Measurements from ENCODE around the gene LARGE2.

The LARGE2 gene

DNA sequence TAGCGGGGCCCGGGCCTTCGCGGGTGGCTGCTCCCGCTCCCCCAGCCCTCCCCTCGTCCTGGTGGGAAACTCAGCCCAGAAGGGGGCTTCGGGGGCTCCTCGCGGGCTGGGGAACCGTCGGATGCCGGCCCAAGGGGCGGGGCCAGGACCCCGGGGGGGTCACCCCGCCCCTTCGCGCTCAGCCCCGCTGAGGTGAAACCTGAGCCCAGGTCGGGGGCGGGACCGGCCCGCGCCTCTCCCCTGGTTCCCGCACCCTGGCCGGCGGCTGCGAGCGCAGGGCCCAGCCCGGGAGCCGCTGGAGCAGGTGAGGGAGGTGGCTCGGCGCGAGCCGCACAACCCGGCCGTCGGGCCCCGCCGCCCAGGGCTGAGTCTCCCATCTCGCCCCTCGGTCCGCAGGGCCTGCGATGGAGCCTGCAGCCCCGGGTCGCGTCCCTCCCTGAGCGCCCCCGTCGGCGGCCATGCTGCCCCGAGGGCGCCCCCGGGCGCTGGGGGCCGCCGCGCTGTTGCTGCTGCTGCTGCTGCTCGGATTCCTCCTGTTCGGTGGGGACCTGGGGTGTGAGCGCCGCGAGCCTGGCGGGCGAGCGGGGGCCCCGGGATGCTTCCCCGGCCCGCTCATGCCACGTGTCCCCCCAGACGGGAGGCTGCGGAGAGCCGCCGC, at the start of gene LARGE2:
Gene LARGE2 (plus strand): TSS at position 232 of the 658 bp plus-strand sequence. CDS start 227 bp downstream, at position 459.
- Histone ChIP-seq H3K36me3 (ENCODE audit: insufficient read depth, low read length) (no peaks in the 10 kb centered on the region), H3K27me3 (ENCODE audit: insufficient read depth, low read length) (peaks cover 46% of the 10 kb centered on the region), H2AFZ (ENCODE audit: low read depth, low read length) (peak within 1 kb of the TSS; percentile 10), H3K4me1 (ENCODE audit: insufficient read depth, low read length) (peaks cover 12% of the 10 kb centered on the region), H3K4me3 (ENCODE audit: low read length) (no peak within 1 kb of the TSS), H3K9me3 (ENCODE audit: low read length) (no peaks in the 10 kb centered on the region)

- no peak overlapping the region for H3K4me3 ChIP-seq (ENCODE audit: low read length)
- H3K4me1 ChIP-seq (ENCODE audit: insufficient read depth, low read length), result peaks cover 6% of the 10 kb centered on the region
- H3K27me3 ChIP-seq (ENCODE audit: insufficient read depth, low read length), result no peaks in the 10 kb centered on the region
- no peak overlapping the region for H2AFZ ChIP-seq (ENCODE audit: low read depth, low read length)
- H3K9me3 ChIP-seq (ENCODE audit: low read length), result no peaks in the 10 kb centered on the region
- peaks cover 35% of the 10 kb centered on the region for H3K36me3 ChIP-seq (ENCODE audit: insufficient read depth, low read length)
Observed at GRCh38 chr11:45876401-45876800, 46.1 kb upstream of the LARGE2 start.

DNA sequence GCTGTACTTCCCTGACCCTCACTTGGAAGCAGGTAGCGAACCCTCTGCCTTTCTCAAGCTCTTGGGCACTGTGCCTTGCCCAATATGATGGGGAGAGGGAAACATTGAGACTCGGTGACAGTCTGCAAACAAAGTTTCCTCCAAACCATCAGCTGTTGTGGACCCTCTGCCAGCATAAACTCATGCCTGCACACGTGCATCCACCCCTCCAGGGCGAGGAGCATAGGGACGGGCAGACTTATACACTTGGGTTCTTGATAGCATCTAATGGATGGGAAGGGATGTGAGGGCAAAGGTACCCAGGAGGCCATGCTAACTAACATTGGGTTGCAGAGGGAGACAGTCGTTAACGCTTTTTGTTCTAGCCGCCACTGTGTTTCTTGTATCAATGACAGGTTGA, 45.2 kb upstream of the LARGE2 start:
- H3K4me3 ChIP-seq (ENCODE audit: low read length), result no peak overlapping the region
- H3K27me3 ChIP-seq (ENCODE audit: insufficient read depth, low read length), result no peaks in the 10 kb centered on the region
- H3K9me3 ChIP-seq (ENCODE audit: low read length), result no peaks in the 10 kb centered on the region
- H2AFZ ChIP-seq (ENCODE audit: low read depth, low read length), result no peak overlapping the region
- H3K36me3 ChIP-seq (ENCODE audit: insufficient read depth, low read length), result peaks cover 37% of the 10 kb centered on the region
- peaks cover 6% of the 10 kb centered on the region for H3K4me1 ChIP-seq (ENCODE audit: insufficient read depth, low read length)

GRCh38 chr11:45877845-45878244, 44.6 kb upstream of the LARGE2 start:
- peaks cover 37% of the 10 kb centered on the region for H3K36me3 ChIP-seq (ENCODE audit: insufficient read depth, low read length)
- H3K27me3 ChIP-seq (ENCODE audit: insufficient read depth, low read length), result no peaks in the 10 kb centered on the region
- H2AFZ ChIP-seq (ENCODE audit: low read depth, low read length), result no peak overlapping the region
- peaks cover 4% of the 10 kb centered on the region for H3K4me1 ChIP-seq (ENCODE audit: insufficient read depth, low read length)
- no peak overlapping the region for H3K4me3 ChIP-seq (ENCODE audit: low read length)
- no peaks in the 10 kb centered on the region for H3K9me3 ChIP-seq (ENCODE audit: low read length)

DNA sequence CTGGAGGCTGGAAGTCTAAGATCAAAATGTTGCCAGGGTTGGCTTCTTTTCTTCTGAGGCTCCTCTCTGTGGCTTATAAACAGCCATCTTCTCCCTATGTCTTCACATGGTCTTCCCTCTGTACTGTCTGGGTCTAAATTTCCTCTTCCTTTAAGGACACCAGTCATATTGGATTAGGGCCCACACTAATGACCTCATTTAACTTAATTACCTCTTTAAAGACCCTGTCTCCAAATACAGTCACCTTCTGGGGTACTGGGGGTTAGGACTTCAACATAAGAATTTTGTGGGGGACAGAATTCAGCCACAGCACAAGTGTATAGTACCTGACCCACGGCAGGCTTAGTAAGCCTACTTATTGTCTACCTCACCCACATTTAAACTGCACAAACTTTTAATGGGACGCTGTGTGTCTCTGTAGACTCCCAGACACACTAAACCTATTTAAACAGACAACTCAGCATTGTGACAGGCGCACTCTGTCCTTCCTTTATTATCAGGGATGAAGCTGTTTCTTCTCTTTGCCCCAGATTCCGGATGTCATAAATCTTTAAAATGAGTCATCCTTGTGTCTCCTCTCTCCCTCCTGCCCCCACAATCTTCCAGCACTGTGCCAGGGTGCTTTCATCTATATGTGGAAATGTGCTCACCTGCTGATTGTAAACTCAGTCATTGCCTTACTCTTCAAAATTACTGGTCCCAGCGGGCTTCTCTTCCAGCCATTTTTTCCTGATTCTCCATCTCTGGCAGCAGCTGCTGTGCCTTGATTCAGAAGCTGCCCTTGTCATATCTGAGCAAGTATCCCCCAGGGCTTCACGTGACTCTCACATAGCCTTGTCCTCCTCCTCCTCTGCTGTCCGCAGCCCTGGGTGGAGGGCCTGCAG, 42.4 kb upstream of the LARGE2 start:
- H3K36me3 ChIP-seq (ENCODE audit: insufficient read depth, low read length), result peaks cover 32% of the 10 kb centered on the region
- no peaks in the 10 kb centered on the region for H3K9me3 ChIP-seq (ENCODE audit: low read length)
- H3K27me3 ChIP-seq (ENCODE audit: insufficient read depth, low read length), result no peaks in the 10 kb centered on the region
- peaks cover 4% of the 10 kb centered on the region for H3K4me1 ChIP-seq (ENCODE audit: insufficient read depth, low read length)
- H2AFZ ChIP-seq (ENCODE audit: low read depth, low read length), result no peak overlapping the region
- no peak overlapping the region for H3K4me3 ChIP-seq (ENCODE audit: low read length)

DNA sequence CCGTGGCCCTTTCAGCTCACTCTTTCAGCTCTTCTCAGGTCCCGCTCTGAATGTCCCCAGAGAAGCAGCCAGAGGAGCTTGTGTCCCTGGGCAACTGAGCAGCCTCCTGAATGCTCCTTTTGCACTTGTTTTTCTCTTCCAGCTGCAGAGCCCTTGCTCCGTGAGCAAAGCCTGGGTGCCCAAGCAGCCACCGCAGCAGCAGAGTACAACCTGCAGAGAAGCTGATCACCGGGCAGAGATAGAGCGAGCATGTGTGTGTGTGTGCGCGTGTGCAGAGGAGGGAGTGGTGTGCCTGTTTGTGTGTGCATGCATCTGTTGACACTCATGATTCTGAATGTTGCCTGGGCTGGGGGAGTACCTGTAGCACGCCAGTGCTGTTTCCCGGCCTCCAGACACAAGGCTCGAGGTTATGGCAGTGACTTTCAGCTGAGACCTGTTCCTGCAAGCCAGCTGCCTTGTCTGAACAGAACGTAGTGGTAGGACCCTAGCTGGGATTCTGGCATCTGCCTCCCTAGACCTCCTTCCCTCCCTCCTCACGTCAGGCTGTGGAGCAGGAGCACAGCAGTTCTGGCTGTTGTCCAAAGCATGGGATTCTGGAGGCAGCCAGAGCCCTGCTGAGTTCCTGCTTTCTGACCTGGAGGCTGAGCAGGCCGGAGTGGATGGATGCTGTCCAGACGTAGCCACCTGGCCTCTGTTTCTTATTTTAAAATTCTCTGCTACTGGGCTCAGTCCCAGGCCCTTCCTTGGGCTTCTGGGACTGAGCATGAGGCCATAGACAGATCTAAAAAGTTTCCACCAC, 41.5 kb upstream of the LARGE2 start:
- no peak overlapping the region for H2AFZ ChIP-seq (ENCODE audit: low read depth, low read length)
- peaks cover 26% of the 10 kb centered on the region for H3K36me3 ChIP-seq (ENCODE audit: insufficient read depth, low read length)
- H3K4me1 ChIP-seq (ENCODE audit: insufficient read depth, low read length), result peaks cover 6% of the 10 kb centered on the region
- no peaks in the 10 kb centered on the region for H3K9me3 ChIP-seq (ENCODE audit: low read length)
- H3K4me3 ChIP-seq (ENCODE audit: low read length), result no peak overlapping the region
- no peaks in the 10 kb centered on the region for H3K27me3 ChIP-seq (ENCODE audit: insufficient read depth, low read length)

DNA sequence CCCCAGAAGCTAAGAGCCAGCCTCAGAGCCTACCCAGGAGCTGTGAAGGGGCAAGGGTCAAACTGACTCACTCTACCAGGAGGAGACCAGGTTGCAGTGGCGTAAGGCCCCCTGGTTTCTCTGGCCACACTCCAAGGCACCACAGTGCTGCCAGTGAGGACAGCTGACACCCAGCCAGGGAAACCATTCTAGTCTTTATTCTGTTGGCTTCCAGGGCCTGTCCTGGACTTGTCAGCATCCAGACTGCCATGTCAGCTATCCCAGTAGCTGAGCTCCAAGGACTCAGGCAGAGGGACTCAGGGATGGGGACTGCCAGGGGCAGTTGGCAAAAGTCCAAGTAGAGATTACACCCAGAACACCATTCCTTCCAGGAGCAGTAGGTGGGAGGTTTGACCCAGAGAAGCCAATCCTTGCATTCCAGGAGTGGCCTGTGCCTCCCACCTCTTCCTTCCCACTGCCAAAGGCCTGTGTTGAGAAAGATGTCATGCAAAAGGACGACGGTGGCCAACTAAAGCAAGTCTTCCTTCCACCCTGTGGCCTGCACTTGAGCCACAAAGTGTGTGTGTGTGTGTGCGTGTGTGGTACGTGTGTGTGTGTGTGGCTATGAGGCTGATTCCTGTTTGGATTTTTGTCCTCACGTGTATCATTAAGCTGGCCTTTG, 40.6 kb upstream of the LARGE2 start:
- no peaks in the 10 kb centered on the region for H3K9me3 ChIP-seq (ENCODE audit: low read length)
- H3K36me3 ChIP-seq (ENCODE audit: insufficient read depth, low read length), result peaks cover 25% of the 10 kb centered on the region
- H2AFZ ChIP-seq (ENCODE audit: low read depth, low read length), result no peak overlapping the region

GRCh38 chr11:45884596-45885185, 37.8 kb upstream of the LARGE2 start:
- Histone ChIP-seq H3K9me3 (ENCODE audit: low read length) (no peaks in the 10 kb centered on the region), H3K27me3 (ENCODE audit: insufficient read depth, low read length) (no peaks in the 10 kb centered on the region), H3K4me1 (ENCODE audit: insufficient read depth, low read length) (peaks cover 10% of the 10 kb centered on the region), H3K4me3 (ENCODE audit: low read length) (peak overlapping the region; percentile 64), H3K36me3 (ENCODE audit: insufficient read depth, low read length) (peaks cover 10% of the 10 kb centered on the region), H2AFZ (ENCODE audit: low read depth, low read length) (no peak overlapping the region)

More for the DNA sequence above, 40.6 kb upstream of the LARGE2 start:
- Histone ChIP-seq H3K4me1 (ENCODE audit: insufficient read depth, low read length) (peaks cover 10% of the 10 kb centered on the region), H3K4me3 (ENCODE audit: low read length) (no peak overlapping the region), H3K27me3 (ENCODE audit: insufficient read depth, low read length) (no peaks in the 10 kb centered on the region)

GRCh38 chr11:45885274-45885920, 37.1 kb upstream of the LARGE2 start, which contains the start of gene MAPK8IP1:
Gene MAPK8IP1 (plus strand): TSS chr11:45885651. CDS start chr11:45885821, 170 bp downstream.
- H3K27me3 ChIP-seq (ENCODE audit: insufficient read depth, low read length), result no peaks in the 10 kb centered on the region
- peaks cover 10% of the 10 kb centered on the region for H3K4me1 ChIP-seq (ENCODE audit: insufficient read depth, low read length)
- H2AFZ ChIP-seq (ENCODE audit: low read depth, low read length), result peak within 1 kb of the TSS; percentile 92
- H3K4me3 ChIP-seq (ENCODE audit: low read length), result peak within 1 kb of the TSS; percentile 64
- peaks cover 10% of the 10 kb centered on the region for H3K36me3 ChIP-seq (ENCODE audit: insufficient read depth, low read length)
- H3K9me3 ChIP-seq (ENCODE audit: low read length), result no peaks in the 10 kb centered on the region

- Histone ChIP-seq H3K4me3 (ENCODE audit: low read length) (peak overlapping the region; percentile 64), H3K27me3 (ENCODE audit: insufficient read depth, low read length) (no peaks in the 10 kb centered on the region), H2AFZ (ENCODE audit: low read depth, low read length) (peak overlapping the region; percentile 92), H3K36me3 (ENCODE audit: insufficient read depth, low read length) (peaks cover 5% of the 10 kb centered on the region), H3K4me1 (ENCODE audit: insufficient read depth, low read length) (peaks cover 10% of the 10 kb centered on the region), H3K9me3 (ENCODE audit: low read length) (no peaks in the 10 kb centered on the region)
Observed at GRCh38 chr11:45885921-45886721, 36.3 kb upstream of the LARGE2 start.

GRCh38 chr11:45886816-45887520, 35.5 kb upstream of the LARGE2 start:
- Histone ChIP-seq H2AFZ (ENCODE audit: low read depth, low read length) (no peak overlapping the region), H3K36me3 (ENCODE audit: insufficient read depth, low read length) (peaks cover 1% of the 10 kb centered on the region), H3K9me3 (ENCODE audit: low read length) (no peaks in the 10 kb centered on the region), H3K4me1 (ENCODE audit: insufficient read depth, low read length) (peaks cover 10% of the 10 kb centered on the region), H3K27me3 (ENCODE audit: insufficient read depth, low read length) (no peaks in the 10 kb centered on the region), H3K4me3 (ENCODE audit: low read length) (peak overlapping the region; percentile 64)
